Activated gamma-delta T cell treated with Interleukin-2 at 50 U/mL for 16 hours (primary cell): ENCODE data around the gene DOCK6.
"Not testable (repeated sequence)": the region's sequence is repeated elsewhere in the genome, so short reads cannot be mapped to it uniquely, and the experiment has no call there.

Experiments used
- DNase-seq: peaks from one replicate; pipeline ENCODE4 v3.0.0-alpha.2; 2020

The DOCK6 gene

DNA sequence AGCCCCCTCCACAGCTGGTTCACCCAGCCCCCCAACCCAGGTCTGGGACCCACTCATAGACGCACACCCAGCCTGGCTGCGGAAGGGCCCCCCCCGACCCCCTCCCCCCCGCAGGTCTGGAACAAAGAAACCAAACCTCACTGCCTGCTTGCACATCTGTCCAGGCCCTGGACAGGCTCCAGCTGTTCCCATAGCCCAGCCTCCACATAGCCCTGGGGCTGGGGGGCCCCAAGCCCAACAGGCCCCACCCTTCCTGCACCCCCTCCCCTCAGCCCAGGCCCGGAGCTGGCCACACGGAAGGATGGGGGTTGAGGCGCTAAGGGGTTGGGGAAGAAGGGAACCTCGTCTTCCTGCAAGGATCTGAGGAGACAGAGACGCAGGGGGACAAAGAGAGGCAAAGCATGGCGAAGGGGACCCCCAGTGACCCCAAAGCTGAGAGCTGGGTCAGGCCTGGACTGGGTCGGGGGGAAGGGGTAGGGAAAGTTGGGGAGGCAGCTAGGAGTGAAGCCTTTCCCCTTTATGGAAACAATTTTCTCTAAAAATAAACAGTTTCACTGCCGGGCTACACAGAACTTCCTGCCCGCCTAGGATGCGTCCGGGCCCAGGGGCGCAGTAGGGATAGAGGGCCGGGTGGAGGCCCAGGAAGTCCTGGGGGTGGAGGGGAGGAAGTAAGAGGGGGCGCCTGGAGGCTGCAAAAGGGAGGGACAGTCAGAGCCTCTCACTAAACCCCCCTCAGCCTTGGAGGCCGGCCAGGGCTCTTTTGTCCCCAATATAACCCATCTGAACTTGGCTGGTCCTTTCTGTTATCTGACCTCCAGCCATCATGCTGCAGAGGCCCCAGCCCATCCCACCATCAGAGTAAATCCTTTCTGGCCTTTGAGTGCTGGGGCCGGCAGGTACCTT lies 67.4 kb downstream of the DOCK6 start:
- no peak for DNase-seq

- DNase-seq: no peak
Observed at GRCh38 chr19:11194173-11194572, 68.2 kb downstream of the DOCK6 start.

GRCh38 chr19:11192957-11193939 lies 69.1 kb downstream of the DOCK6 start:
- no peak for DNase-seq

DNA sequence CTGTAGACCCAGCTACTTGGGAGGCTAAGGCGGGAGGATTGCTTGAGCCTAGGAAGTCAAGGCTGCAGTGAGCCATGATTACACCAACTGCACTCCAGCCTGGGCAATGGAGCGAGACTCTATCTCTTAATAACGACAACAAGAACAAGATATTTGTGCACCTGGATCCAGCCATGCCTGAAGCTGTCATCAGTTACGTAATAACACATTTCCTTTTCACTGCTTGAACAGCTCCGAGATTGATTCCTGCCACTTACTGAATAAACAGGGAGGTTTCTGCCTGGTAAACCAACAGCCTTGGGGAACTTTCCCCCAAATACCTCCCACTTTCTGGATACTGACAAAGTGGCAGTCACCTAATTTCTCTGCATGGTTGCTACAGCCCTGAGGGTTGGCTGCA lies 70.4 kb downstream of the DOCK6 start:
- DNase-seq: no peak

- no peak for DNase-seq
Observed at GRCh38 chr19:11191273-11191755, 71.0 kb downstream of the DOCK6 start.

DNA sequence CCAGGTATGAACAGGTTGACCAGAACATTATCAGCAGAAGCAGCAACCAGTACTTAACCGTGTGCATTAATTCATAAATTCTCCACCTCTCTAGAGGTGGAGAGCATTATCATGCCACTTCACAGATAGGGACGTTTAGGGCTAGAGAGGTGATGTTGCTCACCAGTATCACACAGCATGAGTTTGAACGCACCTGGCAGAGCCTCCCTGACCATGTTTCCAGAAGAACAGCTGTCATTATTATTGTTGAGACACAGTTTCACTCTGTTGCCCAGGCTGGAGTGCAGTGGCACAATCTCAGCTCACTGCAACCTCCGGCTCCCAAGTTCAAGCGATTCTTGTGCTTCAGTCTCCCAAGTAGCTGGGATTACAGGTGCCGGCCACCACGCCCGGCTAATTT lies 71.8 kb downstream of the DOCK6 start:
- DNase-seq: no peak

GRCh38 chr19:11187441-11187840 lies 74.9 kb downstream of the DOCK6 start:
- DNase-seq: no peak

DNA sequence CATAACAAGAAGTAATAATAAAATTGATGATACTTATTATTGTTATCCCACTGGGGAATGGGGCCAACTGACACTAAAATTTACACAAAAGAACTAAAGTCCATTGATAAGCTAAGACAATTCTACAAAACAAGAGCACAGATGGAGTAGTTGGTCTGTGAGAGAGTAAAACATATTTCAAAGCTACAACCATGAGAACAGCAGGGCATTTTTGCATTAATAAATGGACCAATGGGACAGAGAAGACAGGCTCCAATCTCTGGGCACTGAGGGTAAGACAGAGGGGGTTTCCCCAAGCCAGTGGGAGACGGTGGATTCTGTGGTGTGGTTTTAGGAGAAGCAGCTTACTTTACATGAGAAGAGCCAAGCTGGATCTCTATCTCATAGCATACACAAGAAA lies 79.3 kb downstream of the DOCK6 start:
- DNase-seq: no peak

GRCh38 chr19:11181488-11181887 lies 80.8 kb downstream of the DOCK6 start:
- DNase-seq: no peak

GRCh38 chr19:11180975-11181374 lies 81.3 kb downstream of the DOCK6 start:
- not testable (repeated sequence) for DNase-seq

DNA sequence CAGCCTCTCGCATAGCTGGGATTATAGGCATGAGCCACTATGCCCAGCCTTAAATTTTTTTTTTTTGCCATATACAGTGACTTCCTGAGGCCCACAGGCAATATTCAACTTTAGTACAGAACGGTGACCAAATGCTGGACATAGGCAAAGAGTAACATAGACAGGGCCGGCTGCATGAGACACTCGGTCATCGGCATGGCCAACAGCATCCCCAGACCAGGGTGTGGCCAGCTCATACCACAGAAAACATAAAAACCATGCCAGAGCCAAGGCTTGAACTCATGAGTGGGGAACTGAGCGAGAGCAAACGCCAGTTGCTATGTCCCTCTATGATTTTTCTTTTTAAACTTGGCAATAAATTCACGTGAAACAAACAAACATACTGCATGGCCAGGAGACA lies 82.0 kb downstream of the DOCK6 start:
- no peak for DNase-seq

- DNase-seq: no peak
Observed at GRCh38 chr19:11179716-11180297, 82.5 kb downstream of the DOCK6 start.

- DNase-seq: not testable (repeated sequence)
Observed at GRCh38 chr19:11179145-11179465, 83.2 kb downstream of the DOCK6 start.

GRCh38 chr19:11177592-11177991 lies 84.7 kb downstream of the DOCK6 start:
- DNase-seq: no peak

- no peak for DNase-seq
Observed at GRCh38 chr19:11176466-11177193, 85.7 kb downstream of the DOCK6 start.

DNA sequence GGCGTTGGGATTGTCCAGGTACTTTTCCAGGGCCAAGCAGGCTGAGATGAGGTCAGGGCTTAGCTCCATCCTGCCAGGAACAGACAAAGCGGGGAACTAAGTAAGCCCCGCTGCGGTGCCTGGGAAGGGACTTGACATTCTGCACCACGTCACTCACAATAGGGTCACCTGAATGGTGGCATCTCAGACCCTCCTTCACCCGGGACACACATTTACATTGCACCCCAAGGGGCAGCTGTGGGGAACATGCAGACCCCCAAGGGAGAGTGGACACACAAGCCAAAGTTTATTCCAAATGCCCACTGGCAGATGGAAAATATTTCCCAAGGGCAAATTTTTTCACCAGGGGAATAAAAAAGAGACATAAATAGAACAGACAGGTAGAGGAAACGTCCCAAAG lies 86.4 kb downstream of the DOCK6 start:
- no peak for DNase-seq

- no peak for DNase-seq
Observed at GRCh38 chr19:11174336-11174735, 88.0 kb downstream of the DOCK6 start.

GRCh38 chr19:11173516-11174155 lies 88.7 kb downstream of the DOCK6 start:
- DNase-seq: no peak

DNA sequence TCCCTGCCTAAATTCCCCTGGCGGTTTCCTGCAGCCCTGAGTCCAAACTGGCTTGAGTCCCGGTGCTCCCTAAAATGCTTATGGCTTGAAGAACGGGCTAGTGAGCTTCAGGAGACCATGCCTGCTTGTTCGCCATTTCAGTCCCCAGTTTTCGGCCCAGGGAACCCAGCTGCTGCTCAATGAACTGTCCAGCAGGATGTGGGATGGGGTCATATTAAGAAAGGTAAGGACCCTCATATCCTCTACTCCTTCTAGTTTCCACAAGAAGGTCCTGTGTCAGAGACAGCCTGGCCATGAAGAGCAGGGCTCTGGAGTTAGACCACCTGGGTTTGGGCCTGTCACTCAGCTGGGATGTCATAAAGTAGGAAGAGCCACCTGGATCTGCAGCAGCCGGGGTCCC lies 89.7 kb downstream of the DOCK6 start:
- no peak for DNase-seq

DNA sequence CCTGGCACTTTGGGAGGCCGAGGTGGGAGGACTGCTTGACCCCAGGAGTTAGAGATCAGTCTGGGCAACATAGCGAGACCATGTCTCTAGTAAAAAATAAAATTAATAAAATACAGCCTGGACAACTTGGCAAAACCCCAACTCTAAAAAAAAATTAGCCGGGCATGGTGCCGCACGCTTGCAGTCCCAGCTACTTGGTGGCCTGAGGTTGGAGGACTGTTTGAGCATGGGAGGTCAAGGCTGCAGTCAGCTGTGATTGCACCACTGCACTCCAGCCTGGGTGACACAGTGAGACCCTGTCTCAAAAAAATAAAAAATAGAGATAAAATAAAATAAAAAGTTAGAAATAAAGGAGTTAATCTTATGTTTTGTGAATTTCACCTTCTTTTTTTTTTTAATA lies 91.2 kb downstream of the DOCK6 start:
- no peak for DNase-seq

DNA sequence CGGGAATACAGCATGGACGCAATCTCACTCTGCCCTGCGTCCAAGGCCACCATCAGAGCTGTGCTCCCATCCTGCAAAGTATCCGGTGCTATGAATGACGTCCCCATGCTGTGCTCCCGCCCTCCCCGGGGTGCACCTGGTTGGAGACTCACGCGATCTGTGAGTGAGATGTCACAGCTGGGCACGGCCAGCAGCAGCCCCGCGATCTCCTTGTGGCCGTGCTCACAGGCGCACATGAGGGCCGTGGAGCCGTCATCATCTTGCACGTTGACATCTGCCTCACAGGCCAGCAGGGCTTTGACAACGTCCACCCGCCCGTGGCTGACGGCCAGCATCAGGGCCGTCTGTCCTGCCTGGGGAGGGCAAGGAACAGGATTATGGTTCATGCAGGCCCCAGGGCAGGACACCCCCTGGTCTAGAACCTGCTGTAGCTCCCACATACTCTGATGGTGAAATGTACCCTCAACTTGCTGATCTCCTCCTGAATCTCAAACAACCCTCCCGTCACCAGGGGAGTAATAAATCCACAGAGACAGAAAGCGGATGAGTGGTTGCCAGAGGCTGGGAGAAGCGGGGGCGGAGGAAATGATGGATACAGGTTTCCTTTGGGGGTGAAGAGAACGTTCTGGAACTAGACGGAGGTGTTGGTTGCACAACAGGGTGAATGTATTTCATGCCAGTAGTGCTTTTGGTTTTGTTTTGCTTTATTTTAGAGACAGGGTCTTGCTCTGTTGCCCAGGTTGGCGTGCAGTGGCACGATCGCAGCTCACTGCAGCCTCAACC lies 92.2 kb downstream of the DOCK6 start:
- no peak for DNase-seq
